Suppressor macrophage treated with lipopolysaccharide for 1 hour (primary cell): ENCODE results near the gene INSL6.
A peak's percentile ranks its signal among the peaks of the same experiment; 100 is the strongest.
"Not testable (repeated sequence)": the region's sequence is repeated elsewhere in the genome, so short reads cannot be mapped to it uniquely, and the experiment has no call there.

Experiments used
- DNase-seq, 3 donors: peaks; one replicate each; pipeline ENCODE4 v3.0.0-alpha.2; 2020 to 2022

INSL6 gene, protein sequence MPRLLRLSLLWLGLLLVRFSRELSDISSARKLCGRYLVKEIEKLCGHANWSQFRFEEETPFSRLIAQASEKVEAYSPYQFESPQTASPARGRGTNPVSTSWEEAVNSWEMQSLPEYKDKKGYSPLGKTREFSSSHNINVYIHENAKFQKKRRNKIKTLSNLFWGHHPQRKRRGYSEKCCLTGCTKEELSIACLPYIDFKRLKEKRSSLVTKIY

DNA sequence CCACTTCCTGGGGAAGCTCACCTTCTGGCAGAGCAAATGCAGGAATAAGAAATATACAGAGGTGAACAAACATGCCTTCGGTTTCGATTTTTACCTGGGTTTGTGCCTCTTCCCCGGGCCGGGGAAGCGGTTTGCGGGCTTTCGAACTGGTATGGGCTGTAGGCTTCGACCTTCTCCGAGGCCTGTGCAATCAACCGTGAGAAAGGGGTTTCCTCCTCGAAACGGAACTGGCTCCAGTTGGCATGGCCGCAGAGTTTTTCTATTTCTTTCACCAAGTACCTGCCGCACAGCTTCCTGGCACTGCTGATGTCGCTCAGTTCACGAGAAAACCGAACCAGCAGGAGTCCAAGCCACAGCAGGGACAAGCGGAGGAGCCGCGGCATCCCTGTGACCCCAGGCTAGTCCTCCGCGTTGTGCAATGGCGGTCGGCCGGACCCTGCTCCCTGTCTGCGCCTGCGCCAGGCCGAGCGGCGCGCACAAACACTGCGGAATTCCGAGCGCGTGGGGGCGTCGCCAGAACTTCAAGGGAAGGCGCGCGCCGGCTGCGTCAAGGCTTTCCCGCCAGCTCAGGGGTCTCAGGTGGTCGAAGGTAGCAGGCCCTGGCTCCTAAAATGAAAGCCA lies at the start of gene INSL6:
INSL6 (minus strand) TSS at position 420 of the 621 bp plus-strand sequence; CDS start at position 383, 37 bp downstream.
- DNase-seq: no peak

DNA sequence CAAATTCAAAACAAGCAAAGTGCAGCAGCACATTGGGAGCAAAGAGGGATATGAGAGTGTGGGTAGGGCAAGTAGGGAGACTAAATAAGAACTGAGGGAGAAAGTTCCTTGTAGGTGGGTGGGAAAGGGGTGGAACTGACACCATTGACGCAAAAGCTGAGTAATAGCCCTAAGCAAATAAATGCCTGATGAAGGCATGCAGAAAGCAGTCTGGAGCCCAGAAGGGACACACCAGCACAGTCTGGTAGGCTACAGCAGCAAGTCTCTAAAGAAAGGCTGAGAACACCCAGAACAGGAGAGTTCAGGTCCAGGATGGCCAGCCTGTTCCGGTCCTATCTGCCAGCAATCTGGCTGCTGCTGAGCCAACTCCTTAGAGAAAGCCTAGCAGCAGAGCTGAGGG lies 45.8 kb upstream of the INSL6 start, which contains the start of gene INSL4:
INSL4 (plus strand) TSS at position 208 of the 400 bp plus-strand sequence; CDS start at position 313, 105 bp downstream.
- no peak for DNase-seq

DNA sequence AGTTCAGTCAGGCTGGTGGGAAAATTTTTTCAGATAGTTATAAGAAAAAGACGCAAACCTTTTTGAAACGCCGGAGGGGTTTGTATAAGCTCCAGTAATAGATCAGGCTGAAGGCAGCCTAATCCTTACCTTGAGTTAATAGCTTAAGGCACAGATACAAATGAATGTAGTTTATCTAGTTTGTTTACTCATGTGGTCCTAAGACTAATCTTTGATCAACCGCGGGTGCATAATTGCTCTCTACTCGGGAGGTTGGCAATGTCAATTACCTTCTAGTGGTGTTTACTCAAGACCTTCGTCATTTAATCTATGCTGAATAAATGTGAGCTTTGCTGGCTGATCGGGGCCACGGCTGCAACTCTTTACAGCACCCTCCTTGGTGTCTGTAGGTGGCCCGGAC lies 45.1 kb upstream of the INSL6 start:
- no peak for DNase-seq

DNA sequence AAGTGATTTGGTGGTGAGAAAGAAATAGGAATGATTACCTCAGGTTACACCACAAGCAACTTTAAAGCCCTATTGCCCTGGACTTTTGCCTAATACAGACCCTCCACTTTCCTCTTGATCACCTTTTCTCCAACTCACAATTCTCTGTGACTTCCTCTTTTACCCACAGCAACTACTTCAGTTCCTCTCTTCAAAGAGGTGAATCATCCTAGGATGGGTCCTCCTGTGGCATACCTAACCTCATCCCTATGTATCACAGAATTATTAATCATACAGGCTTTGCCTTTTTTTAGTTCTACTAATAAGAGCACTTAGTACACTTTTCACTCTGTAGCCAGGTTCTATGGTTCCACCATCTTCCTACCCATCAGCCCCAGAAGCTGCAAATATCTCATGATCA lies 19.6 kb upstream of the INSL6 start:
- DNase-seq: no peak

DNA sequence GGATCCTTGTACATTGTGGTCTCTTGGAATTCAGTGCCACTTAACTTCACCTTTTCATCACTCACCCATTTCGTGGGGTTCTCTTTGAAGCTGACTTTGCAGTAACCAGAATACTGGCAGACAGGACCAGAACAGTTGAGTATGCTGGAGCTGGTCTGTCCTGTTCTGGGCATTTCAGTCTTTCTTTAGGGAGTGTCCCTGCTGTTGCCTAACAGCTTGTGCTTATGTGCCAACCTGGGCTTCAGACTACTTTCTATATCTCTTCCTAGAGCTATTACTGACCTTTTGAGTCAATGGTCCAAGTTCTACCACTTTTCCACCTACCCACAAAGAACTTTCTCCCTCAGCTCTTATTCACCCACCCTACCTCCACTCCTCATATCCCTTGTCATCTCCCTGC lies 10.0 kb upstream of the INSL6 start:
- DNase-seq: peak in 2 of 3 donors; percentile 2 to 4

DNA sequence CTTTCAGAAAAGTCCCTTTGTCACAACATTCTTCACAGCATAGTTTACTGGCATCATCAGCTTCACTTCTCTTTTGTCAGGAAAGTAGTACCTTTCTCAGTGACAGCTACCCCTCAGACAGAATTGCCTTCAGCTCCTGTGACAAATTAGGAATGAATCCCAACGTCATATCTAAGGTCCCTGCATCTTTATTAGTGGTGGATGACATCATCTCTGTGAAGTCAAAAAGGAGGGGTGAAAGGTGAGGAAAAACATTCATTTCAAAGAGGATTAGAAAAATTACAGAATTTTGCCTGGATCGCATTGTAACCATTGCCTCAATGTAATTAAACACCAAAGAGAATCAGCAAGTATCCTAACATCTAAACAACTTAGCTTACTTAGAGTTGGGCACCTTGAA lies 7.9 kb upstream of the INSL6 start:
- DNase-seq: no peak

DNA sequence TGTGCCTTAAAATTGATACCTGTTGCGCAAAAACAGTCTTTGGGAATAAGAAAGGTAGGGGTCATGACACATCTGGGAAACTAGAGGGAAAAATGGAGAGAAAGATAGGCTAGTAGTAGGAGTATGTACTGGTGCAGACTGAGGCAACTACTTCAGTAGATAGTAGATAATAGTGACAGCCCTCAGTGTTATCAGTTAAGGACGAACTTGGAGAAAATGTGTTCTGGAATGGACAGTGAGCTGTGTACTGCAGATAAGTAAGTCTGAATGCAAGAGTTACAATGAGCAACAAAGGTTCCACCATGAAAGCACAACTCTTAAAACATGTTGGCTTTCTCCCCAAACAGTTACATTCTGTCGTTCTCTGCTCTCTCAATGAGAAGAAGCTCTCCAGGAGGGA lies 6.5 kb upstream of the INSL6 start:
- DNase-seq: no peak

DNA sequence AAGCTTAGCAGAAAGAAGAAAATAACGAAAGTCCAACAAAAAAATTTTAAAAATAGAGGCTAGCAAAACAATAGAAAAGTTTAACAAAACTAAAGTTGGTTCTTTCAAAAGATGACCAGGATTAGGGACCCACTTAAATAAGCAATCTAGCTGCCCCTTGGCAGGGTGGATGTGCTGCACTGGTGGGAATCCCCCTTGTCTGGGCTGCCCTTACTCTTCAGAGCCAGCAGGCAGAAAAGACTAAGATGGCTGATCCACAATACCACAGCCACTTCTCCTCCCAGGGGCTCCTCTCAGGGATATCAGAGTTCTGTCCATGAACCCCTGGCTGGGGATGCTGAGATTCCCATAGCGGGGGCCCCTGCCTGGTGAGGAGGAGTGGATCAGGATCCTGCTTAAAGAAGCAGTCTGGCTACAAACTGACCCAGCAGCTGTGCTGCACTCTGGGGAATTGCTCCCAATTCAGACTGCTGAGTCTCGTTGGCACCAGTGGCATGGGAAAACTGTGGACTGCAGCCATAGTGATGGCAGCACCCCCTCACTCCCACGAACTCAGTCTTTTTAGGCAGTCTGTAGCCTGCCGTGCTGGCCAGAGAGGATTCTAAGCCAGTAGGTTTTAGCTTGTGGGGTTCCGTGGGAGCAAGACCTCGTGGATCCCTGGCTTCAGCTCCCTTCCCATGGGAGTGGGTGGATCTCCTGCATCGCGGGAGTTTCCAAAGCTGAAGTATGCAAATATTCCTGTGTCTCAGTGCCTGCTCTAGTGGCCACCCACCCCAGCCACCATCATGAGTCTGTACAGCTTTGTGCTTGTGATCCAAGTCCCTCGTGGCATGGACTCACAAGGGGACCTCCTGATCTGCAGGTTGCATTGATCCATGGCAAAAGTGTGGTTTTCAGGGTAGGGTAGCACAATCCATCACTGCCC lies 2.9 kb upstream of the INSL6 start:
- DNase-seq: peak; percentile 5 to 25 (median 22)

DNA sequence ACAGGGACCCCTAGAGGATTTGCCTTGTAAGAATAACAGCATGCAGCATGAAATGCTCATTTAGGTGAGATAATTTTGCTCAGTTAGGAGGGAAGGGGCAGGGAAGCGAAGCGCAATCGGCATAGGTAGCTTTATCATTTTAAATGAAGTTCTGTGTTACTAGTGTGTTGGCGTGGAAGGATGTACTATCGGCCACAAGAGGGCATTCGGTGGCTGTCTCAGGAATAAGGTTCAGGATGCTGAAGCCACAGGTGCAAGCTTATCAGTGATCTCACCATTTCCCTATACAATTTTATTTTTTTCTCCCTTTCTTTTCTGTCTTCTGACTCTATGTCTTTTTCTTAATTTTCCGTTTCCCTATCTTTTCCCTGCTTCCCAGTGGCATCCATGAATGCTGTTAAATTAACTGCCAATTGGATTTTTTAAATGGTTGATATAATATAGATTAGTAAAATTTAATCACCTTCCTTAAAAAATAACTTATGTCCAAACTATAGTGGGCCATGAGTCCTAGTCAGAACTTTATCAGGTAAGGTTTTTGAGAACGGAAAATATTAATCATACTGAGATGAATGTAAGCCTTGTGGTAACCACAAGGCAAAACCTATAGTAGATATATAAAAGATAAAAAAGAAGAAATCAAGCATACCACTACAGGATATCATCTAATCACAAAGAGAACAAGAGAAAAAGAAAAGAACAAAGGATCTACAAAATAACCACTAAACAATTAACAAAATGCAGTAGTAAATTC lies 1.2 kb upstream of the INSL6 start:
- peak; percentile 49 to 62 (median 60) for DNase-seq

DNA sequence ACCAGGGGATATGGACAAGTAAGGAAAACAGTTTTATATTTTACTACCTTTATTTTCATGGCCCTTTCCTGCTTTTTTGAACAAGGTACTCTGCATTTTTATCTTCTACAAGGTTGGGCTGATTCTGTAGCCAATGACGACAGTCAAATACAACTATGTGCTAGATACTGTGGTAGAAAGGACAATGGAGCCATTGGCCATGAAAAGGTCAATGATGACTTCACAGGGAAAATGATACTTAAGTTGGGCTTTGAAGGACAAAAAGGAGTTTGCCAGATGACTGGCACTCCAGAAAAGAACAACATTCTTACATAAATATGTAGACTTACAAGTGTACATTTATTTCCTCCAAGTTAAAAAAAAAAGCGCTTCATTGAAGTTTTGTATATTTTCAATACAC lies 663 bp downstream of the INSL6 start:
- no peak for DNase-seq

DNA sequence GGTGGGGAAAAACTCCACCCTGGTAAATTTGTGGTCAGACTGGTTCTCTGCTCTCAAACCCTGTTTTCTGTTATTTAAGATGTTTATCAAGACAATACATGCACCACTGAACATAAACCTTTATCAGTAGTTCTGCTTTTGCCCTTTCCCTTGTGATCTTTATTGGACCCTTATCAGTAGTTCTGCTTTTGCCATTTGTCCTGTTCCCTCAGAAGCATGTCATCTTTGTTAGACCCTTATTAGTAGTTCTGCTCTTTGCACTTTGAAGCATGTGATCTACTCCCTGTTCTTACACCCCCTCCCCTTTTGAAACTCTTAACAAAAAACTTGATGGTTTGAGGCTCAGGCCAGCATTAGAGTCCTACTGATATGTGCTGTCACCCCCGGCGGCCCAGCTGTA lies 4.8 kb downstream of the INSL6 start:
- not testable (repeated sequence) for DNase-seq

DNA sequence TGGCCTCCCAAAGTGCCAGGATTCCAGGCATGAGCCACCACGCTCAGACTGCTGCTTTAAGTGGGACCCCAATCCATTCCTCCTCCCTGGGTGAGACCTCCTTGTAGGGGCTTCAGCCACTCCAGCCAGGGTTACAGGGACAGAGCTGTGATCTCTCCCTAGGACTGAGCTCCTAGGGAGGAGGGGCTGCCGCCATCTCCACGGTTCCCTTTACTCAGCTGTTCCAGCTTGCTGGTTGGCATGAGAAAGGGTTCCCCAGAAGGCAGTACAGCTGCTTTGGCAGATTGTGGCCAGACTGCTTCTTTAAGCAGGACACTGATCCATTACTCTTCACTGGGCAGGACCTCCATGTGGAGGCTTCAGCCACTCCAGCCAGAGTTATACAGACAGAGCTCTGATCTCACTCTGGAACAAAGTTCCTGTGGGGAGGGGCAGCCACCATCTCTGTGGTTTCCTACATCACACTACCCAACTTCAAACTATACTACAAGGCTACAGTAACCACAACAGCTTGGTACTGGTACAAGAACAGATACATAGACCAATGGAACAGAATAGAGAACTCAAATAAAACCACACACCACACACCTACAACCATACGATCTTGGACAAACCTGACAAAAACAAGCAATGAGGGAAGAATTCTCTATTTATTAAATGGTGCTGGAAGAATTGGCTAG lies 7.2 kb downstream of the INSL6 start:
- no peak for DNase-seq

DNA sequence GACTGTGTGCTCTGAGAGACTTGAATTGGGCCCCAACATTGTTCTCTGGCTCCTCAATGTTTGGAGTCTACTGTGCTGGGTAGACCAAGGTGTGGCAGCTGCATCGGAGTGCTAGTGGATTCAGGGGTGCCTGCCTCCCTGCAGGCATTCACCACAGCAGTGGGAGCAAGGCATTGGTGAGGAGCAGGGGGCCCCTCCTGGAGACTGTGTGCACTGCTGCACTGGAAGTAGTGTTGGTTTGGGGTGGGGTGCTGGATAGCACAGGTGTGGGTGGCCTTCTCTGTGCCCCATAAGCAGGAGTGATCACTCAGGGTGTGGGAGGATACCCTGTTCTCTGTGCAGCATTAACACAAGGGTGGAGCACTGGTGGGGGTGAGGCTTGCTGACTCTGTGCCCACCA lies 39.2 kb downstream of the INSL6 start:
- no peak for DNase-seq

DNA sequence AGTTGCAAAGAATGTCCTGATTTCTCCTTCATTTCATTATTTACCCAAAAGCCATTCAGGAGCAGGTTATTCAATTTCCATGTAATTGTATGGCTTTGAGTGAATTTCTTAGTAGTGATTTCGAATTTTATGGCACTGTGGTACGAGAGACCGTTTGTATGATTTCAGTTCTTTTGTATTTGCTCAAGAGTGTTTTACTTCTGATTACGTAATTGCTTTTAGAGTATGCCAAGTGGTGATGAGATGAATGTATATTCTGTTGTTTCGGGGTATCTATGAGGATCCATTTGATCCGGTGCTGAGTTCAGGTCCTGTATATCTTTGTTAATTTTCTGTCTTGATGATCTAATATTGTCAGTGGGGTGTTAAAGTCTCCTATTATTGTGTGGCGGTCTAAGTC lies 41.2 kb downstream of the INSL6 start:
- DNase-seq: no peak

DNA sequence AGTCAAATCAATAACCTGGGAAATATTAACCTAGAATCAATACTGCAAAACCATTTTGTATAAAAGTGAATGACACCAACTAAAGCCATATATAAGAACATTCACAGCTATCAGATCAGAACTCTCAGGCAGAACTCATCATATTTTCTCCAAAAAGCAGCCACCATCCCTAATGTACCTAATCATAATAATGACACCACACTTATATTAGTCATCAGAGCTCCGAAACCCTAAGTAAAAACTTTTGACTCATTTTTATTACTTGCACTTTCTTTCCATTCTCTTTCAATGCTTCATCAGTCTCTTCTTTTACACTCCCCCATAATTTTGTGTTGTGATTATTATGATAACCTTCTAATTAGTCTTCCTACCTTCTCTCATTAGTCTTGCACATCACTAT lies 45.3 kb downstream of the INSL6 start:
- peak in 1 of 3 donors; percentile 57 for DNase-seq

DNA sequence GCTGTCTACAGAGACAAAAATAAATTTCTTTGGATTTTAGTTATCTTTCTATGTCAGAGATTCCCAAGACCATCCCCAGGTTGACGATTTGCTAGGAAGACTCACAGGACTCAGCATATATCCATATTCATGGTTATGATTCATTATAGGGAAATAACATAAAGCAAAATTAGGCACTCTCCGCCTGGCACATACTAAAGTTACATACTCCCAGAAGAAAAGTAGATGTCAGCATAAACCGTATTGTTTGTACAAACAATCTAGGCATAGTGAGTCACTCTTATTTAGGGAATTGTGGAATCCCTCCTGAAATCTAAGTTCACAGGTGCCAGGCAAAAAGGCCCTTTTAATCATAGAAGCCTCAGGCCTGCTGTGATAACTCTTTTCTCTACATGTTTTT lies 62.9 kb downstream of the INSL6 start:
- no peak for DNase-seq

DNA sequence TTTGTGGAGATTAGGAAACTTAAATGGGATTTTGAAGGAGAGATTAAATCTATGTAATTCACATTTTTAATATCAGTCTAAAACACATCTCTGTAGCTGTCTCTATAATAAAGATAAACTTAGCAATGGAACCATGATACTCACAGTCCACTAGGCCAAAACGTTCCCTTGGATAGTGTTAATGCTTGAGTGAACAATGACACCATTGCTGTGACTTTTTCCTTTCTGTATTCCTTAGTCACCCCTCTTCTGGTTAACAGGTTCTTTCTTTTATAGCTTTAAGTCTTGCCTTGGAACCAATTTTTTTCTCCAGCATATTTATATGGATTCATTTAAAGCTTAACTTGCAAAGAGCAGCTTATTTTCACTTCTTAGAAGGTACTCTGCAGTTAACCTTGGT lies 63.3 kb downstream of the INSL6 start:
- no peak for DNase-seq

DNA sequence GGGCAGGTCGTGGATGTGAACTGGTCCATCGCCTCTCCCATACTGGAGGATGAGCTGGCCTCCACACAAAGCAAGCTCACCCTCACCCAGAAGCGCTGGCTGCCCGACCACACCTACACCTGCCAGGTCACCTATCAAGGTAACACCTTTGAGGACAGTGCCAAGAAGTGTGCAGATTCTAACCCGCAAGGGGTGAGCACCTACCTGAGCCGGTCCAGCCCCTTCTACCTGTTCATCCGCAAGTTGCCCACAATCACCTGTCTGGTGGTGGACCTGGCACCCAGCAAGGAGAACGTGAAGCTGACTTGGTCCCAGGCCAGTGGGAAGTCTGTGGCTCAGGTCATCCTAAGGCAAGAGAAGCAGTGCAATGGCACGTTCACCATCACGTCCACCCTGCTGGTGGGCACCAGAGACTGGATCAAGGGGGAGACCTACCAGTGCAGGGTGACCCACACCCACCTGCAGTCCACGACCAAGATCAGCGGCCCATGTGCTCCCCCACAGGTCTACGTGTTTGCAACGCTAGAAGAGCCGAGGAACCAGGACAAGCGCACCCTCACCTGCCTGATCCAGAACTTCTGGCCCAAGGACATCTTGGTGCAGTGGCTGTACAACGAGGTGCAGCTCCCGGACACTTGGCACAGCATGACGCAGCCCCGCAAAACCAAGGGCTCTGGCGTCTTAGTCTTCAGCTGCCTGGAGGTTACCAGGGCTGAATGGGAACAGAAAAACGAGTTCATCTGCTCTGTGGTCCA lies 71.3 kb downstream of the INSL6 start:
- no peak for DNase-seq
